ENCODE data around the gene TMEM271.
"Not testable (repeated sequence)": the region's sequence is repeated elsewhere in the genome, so short reads cannot be mapped to it uniquely, and the experiment has no call there.

TMEM271 gene

GRCh38 chr4:560731-561291 is 15.3 kb downstream of the TMEM271 start:
- no peak for FAIRE-seq

- no peak for FAIRE-seq
Observed at GRCh38 chr4:560061-560460, 16.0 kb downstream of the TMEM271 start.

- no peak for FAIRE-seq
Observed at GRCh38 chr4:555566-556275, 20.4 kb downstream of the TMEM271 start.

DNA sequence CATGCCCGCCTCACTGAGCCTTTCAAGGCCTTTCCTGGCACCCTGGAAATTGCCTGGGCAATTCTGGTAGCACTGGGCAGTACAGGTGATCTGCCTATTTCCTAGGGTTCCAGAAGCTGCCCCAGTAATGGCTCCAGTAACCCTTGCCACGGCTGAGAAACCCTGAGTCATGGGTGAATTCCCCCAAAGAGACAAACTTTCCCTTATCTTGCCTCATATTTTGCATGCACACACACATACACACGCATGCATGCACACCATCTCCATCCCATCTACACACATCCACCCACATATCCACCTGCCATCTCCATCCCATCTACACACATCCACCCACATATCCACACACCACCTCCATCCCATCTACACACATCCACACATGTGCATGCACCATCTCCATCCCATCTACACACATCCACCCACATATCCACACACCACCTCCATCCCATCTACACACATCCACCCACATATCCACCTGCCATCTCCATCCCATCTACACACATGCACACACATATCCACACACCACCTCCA is 21.2 kb downstream of the TMEM271 start:
- not testable (repeated sequence) for FAIRE-seq

DNA sequence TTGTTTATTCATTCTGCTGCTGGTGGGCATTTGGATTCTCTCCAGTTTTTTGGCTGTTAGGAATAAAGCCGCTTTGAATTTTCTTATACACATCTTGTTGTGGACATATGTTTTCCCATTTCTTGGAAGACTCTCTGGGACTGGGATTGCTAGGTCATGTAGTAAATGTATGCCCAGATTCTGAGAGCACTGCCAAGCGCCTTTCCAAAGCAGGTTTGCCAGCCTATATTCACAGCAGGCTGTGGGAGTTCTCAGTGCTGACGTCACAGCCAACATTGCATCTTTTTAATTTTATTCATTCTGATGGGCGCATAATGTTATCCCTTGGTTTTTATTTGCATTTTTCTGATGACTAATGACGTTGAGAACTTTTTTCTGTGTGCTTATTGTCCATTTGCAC is 24.1 kb downstream of the TMEM271 start:
- no peak for FAIRE-seq

- not testable (repeated sequence) for FAIRE-seq
Observed at GRCh38 chr4:550268-550667, 25.8 kb downstream of the TMEM271 start.

- FAIRE-seq: no peak
Observed at GRCh38 chr4:548976-549375, 27.1 kb downstream of the TMEM271 start.

- no peak for FAIRE-seq
Observed at GRCh38 chr4:545612-546011, 30.5 kb downstream of the TMEM271 start.

DNA sequence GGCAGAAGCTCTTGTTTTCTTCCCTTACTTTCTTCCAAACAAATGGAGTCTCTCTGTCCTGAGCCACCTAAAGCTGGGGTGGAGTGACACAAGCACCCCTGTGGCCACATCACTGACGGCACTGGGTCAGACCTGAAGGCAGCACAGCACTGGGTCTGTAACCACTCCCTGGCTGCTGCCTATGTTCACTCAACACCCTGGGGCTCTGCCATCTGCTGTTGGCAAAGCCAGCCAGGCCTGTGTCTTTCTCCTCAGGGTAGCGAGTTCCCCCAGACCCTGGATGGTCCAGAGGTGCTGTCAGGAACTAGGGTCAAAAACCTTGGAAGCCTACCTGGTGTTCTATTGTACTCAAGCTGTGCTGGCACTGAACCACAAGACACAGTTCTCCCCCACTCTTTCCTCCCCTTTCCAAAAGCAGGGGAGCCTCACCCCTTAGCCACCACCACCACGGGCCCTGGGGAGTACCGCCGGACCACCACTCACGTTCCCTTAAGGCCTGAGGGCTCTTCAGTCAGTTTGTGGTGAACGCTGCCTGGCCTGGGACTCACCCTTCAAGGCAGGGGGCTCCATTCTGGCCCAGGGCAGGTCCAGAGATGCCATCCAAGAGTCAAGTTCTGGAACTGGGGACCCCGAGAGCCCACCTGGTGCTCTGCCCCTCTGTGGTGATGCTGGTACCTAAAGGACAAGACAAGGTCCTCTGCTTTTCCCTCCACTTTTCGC is 31.5 kb downstream of the TMEM271 start:
- FAIRE-seq: no peak

DNA sequence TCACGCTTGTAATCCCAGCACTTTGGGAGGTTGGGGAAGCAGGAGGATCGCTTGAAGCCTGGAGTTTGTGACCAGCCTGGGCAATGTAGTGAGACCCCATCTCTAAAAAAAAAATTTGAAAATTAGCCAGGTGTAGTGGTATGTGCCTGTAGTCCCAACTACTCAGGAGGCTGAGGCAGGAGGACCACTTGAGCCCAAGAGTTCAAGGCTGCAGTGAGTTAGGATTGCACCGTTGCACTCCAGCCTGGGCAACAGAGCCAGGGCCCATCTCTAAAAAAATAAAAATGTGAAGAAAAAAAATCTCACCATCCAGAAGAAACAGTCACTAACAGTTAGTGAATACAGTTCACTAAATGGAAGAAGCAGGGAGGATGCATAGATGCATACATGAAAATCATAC is 34.8 kb downstream of the TMEM271 start:
- FAIRE-seq: no peak

DNA sequence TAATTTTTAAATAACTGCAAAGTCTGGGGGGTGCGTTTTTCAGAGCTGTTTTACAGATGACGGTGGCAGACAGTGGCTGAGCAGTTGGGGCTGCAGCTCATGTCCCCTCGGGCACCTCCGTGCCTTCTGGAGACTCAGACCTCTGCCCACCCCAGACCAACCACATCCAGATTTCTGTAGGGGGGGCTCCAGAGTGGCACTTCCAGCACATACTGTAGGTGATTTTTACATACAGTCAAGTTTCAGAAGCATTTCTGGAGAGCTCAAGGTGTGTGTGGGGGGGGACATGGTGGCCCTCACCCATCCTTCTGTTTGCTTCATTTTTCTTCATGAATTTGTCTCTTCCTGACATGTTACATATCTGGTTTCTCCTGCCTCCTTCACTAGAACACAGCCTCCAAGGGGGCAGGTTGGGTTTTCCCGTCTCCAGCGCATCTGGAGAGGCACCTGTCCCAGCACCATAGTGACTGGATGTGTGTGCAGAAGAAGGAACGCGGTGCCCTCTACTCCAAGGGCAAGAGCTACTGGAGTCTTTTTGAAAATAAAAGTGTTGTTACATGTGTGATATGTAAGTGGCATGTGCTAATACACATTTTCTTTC is 37.5 kb downstream of the TMEM271 start:
- no peak for FAIRE-seq

DNA sequence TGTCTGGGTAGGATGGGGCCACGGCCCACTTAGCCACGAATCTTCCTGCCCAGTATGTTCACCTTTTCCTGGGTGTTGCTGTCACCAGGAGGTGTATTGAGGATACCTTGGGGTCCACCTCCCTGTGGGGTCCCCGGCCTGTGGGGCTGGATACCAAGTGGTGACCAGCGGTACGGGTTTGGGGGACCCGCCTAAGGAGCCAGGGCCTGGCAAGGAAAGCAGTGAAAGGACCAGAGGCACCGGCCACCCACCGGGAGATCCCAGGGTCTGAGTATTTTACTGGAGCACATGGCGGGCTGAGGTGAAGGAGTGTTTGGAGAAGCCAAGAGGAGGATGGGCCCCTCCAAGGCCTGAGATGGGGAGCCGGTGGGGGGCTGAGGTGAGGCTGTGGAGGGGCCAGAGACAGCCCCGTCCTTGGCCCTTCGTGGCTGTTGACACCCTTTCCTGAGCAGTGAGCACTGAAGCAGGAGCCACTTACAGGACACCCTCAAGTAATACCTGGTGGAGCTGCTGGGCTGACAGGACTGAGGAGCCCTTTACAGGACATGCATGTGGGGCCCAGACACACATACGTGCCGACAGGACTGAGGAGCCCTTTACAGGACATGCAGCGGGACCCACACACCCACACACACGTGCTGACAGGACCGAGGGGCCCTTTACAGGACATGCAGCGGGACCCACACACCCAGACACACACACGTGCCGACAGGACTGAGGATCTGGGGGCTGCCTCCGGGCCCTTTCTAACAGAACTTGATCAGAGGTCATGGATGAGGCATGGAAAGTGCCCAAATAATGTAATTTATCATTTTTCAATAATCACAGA is 38.4 kb downstream of the TMEM271 start:
- FAIRE-seq: no peak

- no peak for FAIRE-seq
Observed at GRCh38 chr4:536351-536972, 39.6 kb downstream of the TMEM271 start.

DNA sequence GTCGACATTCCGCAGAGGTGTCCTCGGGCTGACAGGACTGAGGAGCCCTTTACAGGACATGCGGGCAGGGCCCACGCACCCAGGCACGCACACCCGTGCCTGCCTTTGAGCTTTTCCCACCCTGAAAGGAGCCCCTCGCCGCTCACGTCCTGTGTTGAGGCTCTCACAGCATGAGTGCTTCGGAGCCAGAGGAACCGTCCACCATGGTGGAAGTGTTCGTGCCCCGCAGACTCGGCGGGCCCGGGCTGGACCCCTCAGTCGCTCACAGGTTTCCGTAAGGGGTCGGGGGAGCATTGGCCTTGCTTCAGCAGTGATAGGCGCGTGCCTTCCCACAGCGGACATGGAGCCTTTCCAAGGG is 40.2 kb downstream of the TMEM271 start:
- no peak for FAIRE-seq

GRCh38 chr4:535181-535923 is 40.7 kb downstream of the TMEM271 start:
- no peak for FAIRE-seq

- no peak for FAIRE-seq
Observed at GRCh38 chr4:534576-535151, 41.4 kb downstream of the TMEM271 start.

DNA sequence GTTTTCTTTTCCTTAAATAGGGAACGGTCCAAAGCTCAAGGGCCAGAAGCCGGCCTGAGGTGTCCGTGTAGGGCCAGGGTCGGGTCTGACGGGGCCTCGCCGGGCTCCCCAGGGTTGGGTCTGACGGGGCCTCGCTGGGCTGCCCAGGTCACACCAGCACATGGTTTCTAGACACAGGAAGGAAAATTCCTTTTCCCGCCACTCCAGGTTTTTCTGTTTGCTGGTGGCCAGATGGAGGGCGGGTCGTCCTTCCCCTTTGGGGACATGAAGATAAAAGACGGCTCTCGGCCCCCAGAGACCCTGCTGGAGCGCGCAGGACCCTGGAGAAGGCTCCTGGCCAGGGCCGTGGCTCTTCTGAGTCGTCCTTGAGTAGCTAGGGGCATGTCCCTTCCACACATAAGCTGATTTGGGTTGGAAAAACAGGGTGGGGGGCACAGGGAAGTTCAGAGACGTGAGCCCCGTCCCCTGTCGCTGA is 42.0 kb downstream of the TMEM271 start:
- no peak for FAIRE-seq

DNA sequence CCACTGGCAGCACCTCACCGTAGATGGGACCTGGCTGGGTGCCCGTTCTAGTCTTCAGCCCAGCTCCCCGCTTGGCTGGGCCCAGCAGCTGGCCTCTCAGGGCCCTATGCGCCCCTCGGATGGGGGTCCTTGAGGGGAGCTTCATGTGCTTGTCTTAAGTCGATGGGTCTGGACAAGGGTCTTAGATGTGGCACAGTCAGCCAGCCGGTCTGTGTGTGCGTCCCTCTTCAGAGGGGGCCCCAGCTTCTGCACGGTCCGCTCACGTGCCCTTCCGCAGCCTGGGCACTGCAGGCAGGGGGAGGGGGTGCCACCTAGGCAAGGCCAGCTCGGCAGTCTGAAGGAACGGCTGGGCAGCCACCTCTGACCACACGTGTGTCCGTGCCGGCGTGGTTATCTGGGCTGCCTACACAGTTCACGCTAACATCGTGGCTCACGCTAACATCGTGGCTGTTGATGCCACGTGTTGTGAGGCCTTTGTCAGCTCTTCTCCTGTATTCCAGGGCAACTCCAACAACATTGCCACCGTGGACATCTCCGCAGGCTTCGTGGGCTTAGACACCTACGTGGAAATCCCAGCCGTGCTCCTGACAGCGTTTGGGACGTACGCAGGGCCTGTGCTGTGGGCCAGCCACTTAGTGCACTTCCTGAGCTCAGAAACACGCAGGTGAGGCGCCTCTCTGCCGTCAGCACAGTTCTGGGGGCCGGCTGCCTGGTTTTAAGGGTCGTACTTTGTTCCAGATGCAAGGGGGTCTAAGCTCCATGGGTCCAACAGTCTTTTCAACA is 42.6 kb downstream of the TMEM271 start:
- no peak for FAIRE-seq

- no peak for FAIRE-seq
Observed at GRCh38 chr4:532588-533317, 43.3 kb downstream of the TMEM271 start.

Data from TTC549 (cell line).